OCI-LY3 (cell line): ENCODE data around the gene SLC22A4.

Experiments used
- H2AFZ ChIP-seq: fragments of 200-600, 300-600 bp; shearing (Covaris generic); 2 replicates; pipeline ENCODE4 v1.6.0; 2014; ENCODE audit warnings: antibody characterized with exemption, low read depth, low read length
- H3K27ac ChIP-seq: fragments of 200-600, 300-600 bp; sonication (generic); 2 replicates; pipeline ENCODE4 v1.5.1; 2014; ENCODE audit warnings: mild to moderate bottlenecking, low read length, moderate library complexity, mixed read lengths
- H3K27me3 ChIP-seq: fragments of 200-600, 300-600 bp; sonication (generic); 2 replicates; pipeline ENCODE4 v1.6.1; 2014; ENCODE audit warnings: low read depth, low read length, mixed read lengths
- H3K36me3 ChIP-seq: fragments of 200-600, 300-600 bp; sonication (generic); replicated peaks from 2 replicates; pipeline ENCODE3; 2014; ENCODE audit warnings: low read depth, low read length, mixed read lengths
- H3K4me1 ChIP-seq: fragments of 300-600, 200-600 bp; sonication (generic); 2 replicates; pipeline ENCODE4 v1.6.1; 2014; ENCODE audit warnings: low read length, mixed read lengths
- H3K4me2 ChIP-seq: fragments of 200-600, 300-600 bp; sonication (generic); 2 replicates; pipeline ENCODE4 v1.6.1; 2014; ENCODE audit warnings: low read length, mixed read lengths
- H3K4me3 ChIP-seq: fragments of 300-600, 200-600 bp; sonication (generic); 2 replicates; pipeline ENCODE4 v1.5.1; 2014; ENCODE audit warnings: antibody characterized with exemption, mild to moderate bottlenecking, low read length, moderate library complexity
- H3K79me2 ChIP-seq: fragments of 300-600, 200-600 bp; shearing (Covaris generic); 2 replicates; pipeline ENCODE4 v1.6.1; 2014; ENCODE audit warnings: mild to moderate bottlenecking, low read length, mixed read lengths
- H3K9ac ChIP-seq: fragments of 300-600, 200-600 bp; shearing (Covaris generic); 2 replicates; pipeline ENCODE4 v1.6.0; 2014; ENCODE audit warnings: mild to moderate bottlenecking, low read length, moderate library complexity
- H3K9me3 ChIP-seq: fragments of 200-600, 300-600 bp; shearing (Covaris generic); 2 replicates; pipeline ENCODE4 v1.6.1; 2014; ENCODE audit warnings: low read length, mixed read lengths; ENCODE audit not compliant: insufficient read depth
- H4K20me1 ChIP-seq: fragments of 200-600, 300-600 bp; sonication (generic); 2 replicates; pipeline ENCODE4 v1.6.1; 2016; ENCODE audit warnings: low read length, mixed read lengths; ENCODE audit not compliant: insufficient read depth
- EZH2phosphoT487 ChIP-seq: fragments of 200-600 bp; shearing (Covaris generic); IDR thresholded peaks from 2 replicates; pipeline ENCODE4 v1.6.1; 2018; ENCODE audit warnings: antibody characterized with exemption, mixed run types, low read depth
- TF ChIP-seq, protein P1 (sequence below): fragments of 200-600, 300-600 bp; sonication (generic); IDR thresholded peaks from 2 replicates; pipeline ENCODE4 v1.5.1; 2014; ENCODE audit warnings: antibody characterized with exemption, low read length, low read depth

SLC22A4 gene

DNA sequence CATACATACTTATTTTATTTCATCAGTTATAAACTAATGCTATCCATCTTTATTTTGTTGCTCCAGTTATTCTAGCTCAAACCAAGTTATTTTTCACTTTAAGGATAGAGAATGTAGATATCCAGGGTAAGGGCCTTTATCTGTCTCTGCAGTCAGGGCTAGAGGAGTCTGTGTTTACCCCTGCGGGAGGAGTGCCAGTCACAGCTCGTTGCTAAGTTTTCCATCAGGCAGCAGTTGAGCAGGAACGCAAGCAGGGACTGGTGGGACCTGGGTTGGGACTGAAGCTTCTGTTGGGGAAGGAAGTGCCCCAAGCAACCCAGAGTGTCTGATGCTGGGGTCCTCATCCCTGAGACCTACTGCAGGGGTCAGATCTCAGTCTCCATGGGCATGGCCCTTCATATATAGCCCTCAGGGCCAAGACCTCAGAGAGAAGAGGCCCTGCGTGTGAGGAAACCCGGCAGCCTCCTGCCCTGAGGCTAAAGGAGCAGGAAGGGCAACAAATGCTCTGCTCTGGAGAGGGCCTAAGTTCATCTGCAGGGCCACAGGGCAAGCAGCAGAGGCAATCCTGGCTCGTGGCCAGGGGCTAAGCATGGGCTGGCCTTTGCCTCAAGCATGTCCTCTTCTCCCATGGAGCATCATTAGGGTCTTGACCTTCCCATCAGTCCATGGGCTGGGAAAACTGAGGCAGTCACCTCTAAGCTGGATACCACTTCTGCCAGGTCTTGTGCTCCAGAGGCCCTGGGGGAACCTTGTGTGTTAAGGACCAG is 6.6 kb downstream of the SLC22A4 start:
- H3K4me2 ChIP-seq, result no peak overlapping the region
- no peak overlapping the region for H3K9ac ChIP-seq
- H3K27ac ChIP-seq, result no peak overlapping the region
- H2AFZ ChIP-seq, result no peak overlapping the region
- H3K9me3 ChIP-seq, result no peaks in the 10 kb centered on the region
- no peaks in the 10 kb centered on the region for H3K36me3 ChIP-seq
- H3K27me3 ChIP-seq, result no peaks in the 10 kb centered on the region
- no peaks in the 10 kb centered on the region for H4K20me1 ChIP-seq
- TF ChIP-seq EZH2phosphoT487, result no peak
- TF ChIP-seq, protein P1, sequence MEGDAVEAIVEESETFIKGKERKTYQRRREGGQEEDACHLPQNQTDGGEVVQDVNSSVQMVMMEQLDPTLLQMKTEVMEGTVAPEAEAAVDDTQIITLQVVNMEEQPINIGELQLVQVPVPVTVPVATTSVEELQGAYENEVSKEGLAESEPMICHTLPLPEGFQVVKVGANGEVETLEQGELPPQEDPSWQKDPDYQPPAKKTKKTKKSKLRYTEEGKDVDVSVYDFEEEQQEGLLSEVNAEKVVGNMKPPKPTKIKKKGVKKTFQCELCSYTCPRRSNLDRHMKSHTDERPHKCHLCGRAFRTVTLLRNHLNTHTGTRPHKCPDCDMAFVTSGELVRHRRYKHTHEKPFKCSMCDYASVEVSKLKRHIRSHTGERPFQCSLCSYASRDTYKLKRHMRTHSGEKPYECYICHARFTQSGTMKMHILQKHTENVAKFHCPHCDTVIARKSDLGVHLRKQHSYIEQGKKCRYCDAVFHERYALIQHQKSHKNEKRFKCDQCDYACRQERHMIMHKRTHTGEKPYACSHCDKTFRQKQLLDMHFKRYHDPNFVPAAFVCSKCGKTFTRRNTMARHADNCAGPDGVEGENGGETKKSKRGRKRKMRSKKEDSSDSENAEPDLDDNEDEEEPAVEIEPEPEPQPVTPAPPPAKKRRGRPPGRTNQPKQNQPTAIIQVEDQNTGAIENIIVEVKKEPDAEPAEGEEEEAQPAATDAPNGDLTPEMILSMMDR, result no peak
- H3K4me1 ChIP-seq, result no peaks in the 10 kb centered on the region
- no peaks in the 10 kb centered on the region for H3K79me2 ChIP-seq
- H3K4me3 ChIP-seq, result no peak overlapping the region

DNA sequence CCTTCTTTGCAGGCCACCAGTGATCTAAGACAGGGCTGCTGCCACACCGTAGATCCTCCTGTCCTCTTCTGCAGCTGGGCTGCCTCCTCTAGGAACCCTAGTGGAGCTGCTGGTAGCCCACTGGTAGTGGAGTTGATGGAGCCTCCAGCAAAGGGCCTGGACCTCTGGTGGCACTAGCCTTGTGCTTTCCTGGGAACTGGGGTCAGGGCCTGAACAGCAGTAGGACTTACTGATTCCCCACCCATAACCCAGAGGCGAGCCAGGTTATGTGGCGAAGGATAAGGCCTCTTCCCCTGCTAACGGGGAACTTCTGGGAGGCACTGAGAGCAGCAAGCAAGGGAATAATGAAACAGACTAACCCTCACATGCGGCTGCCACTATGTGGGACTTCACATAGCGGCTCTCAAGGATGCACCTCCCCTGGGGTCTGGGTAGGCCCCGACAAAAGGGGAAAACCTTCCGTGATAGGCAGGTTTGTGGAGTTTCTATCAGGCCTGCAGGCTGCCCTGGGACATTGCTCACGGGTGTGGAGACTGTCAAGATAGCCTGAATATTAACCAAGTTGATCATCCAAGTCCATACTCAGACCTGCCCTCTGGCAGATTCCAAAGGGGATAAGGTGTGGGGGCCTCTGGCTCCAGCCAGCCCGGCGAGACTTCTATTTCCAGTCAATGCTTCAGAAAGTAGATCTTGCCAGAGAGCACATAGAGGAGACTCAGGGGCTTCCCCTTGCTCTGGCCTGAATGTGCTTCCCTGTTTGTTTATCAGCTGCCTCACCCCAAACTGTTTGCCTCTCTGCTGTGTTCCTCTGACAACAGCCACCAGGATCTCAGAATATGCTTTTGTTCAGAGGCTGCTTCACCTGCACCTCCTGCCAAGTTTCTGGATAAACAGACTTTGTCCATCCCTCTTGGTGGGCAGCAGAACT is 7.4 kb downstream of the SLC22A4 start:
- H3K36me3 ChIP-seq, result no peaks in the 10 kb centered on the region
- H3K4me3 ChIP-seq, result no peak overlapping the region
- H4K20me1 ChIP-seq, result no peaks in the 10 kb centered on the region
- no peak overlapping the region for H3K4me2 ChIP-seq
- H3K79me2 ChIP-seq, result no peaks in the 10 kb centered on the region
- TF ChIP-seq, protein P1, result no peak
- TF ChIP-seq EZH2phosphoT487, result no peak
- no peaks in the 10 kb centered on the region for H3K4me1 ChIP-seq
- H3K27me3 ChIP-seq, result no peaks in the 10 kb centered on the region
- no peaks in the 10 kb centered on the region for H3K9me3 ChIP-seq
- no peak overlapping the region for H3K9ac ChIP-seq
- no peak overlapping the region for H2AFZ ChIP-seq
- H3K27ac ChIP-seq, result no peak overlapping the region

DNA sequence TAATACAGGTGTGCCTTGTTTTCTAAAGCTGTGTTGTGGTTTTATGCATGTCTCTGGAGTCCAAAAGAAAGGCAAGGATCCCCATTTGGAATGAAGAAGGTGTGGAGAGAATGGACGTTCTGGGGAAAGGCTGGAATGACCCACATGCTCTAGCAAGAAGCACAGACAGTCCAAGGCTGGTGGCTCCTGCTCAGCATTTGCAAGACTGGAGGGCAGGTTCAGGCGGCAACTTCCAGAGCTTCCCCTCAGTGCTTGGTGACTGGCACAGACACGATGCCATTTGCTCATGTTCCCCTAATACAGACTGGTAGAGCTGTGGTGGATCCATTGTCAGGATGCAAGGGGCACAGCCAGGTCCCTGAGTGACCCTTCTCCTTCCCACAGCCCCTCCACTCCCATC is 8.2 kb downstream of the SLC22A4 start:
- no peak overlapping the region for H3K27ac ChIP-seq
- no peaks in the 10 kb centered on the region for H3K36me3 ChIP-seq
- H3K4me2 ChIP-seq, result no peak overlapping the region
- no peaks in the 10 kb centered on the region for H3K9me3 ChIP-seq
- H4K20me1 ChIP-seq, result no peaks in the 10 kb centered on the region
- H3K27me3 ChIP-seq, result no peaks in the 10 kb centered on the region
- no peak overlapping the region for H3K4me3 ChIP-seq
- TF ChIP-seq, protein P1, result no peak
- TF ChIP-seq EZH2phosphoT487, result no peak
- no peaks in the 10 kb centered on the region for H3K4me1 ChIP-seq
- H2AFZ ChIP-seq, result no peak overlapping the region
- no peaks in the 10 kb centered on the region for H3K79me2 ChIP-seq
- H3K9ac ChIP-seq, result no peak overlapping the region

DNA sequence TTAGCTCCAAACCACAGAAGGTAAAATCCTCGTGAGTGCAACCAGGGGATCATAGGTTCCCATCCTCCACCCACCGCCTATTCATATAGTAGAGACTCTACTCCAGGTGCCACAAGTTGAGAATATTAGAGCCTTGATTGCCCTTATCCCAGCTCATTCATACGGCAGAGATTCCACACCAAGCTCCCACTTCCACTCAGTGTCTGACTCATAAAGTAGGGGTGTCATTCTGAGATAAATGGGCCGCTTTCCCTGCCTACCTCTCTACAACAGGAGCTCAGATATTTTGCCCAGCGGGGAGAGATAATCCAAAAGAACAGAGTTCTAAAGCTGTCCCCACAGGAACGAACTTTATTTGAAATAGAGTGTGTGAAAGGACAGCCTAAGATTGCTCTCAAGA is 9.4 kb downstream of the SLC22A4 start:
- H3K79me2 ChIP-seq, result no peaks in the 10 kb centered on the region
- TF ChIP-seq, protein P1, result no peak
- no peak for TF ChIP-seq EZH2phosphoT487
- H3K4me3 ChIP-seq, result no peak overlapping the region
- no peak overlapping the region for H3K27ac ChIP-seq
- H4K20me1 ChIP-seq, result no peaks in the 10 kb centered on the region
- H3K9ac ChIP-seq, result no peak overlapping the region
- no peaks in the 10 kb centered on the region for H3K36me3 ChIP-seq
- no peaks in the 10 kb centered on the region for H3K4me1 ChIP-seq
- H3K9me3 ChIP-seq, result no peaks in the 10 kb centered on the region
- no peaks in the 10 kb centered on the region for H3K27me3 ChIP-seq
- H3K4me2 ChIP-seq, result no peak overlapping the region
- H2AFZ ChIP-seq, result no peak overlapping the region
